Sigmoid colon (tissue), 7 donors: ENCODE measurements around the gene TNFSF15. TPM values are rescaled to one million over a fixed set of nuclear protein-coding genes. Genes with fewer than 3 reads are reported as not detected.

Experiments
- polyA plus RNA-seq, 3 donors: library from polyadenylated mRNA; stranded (reverse); fragments of 200-250 nt; gene quantifications; one replicate each; pipeline ENCODE4 v1.2.3, GENCODE V29; 2013
- total RNA-seq, 4 donors: library from RNA; depleted of rRNA; stranded (reverse); fragments of >200 nt; gene quantifications; one replicate each; pipeline ENCODE4 v1.1.0, GENCODE V29; 2016
- donor health status: healthy with polysubstance abuse.
- donor health status: Bipolar disorder and iron deficiency.
- donor health status: healthy.

TNFSF15 gene
- total and polyA plus RNA-seq, 7 donors: 0.60 to 13.2 (median 2.3) TPM

Other genes with a start within 250 kb of the TNFSF15 start
- 100 to 1,000 TPM; 124 to 185 (median 155) TPM for gene ATP6V1G1, start 218.3 kb downstream of the TNFSF15 start, total RNA-seq
- gene ATP6V1G1, start 218.3 kb downstream of the TNFSF15 start, polyA plus RNA-seq: 100 to 1,000 TPM; 114 to 256 (median 236) TPM
- 10 to 100 TPM in 3 of 4 donors, 1 to 10 TPM in 1; 7.9 to 28.5 (median 10.3) TPM for gene TMEM268, start 194.7 kb downstream of the TNFSF15 start, total RNA-seq
- gene TMEM268, start 194.7 kb downstream of the TNFSF15 start, polyA plus RNA-seq: 1 to 10 TPM; 3.0 to 9.3 (median 3.0) TPM
- gene TEX53, start 148.2 kb downstream of the TNFSF15 start, total RNA-seq: not detected
- gene TEX53, start 148.2 kb downstream of the TNFSF15 start, polyA plus RNA-seq: not detected
- not detected for gene TEX48, start 123.8 kb downstream of the TNFSF15 start, total RNA-seq
- not detected for gene TEX48, start 123.8 kb downstream of the TNFSF15 start, polyA plus RNA-seq
- 1 to 10 TPM; 1.4 to 3.0 (median 1.9) TPM for gene TNFSF8, start 124.6 kb upstream of the TNFSF15 start, total RNA-seq
- gene TNFSF8, start 124.6 kb upstream of the TNFSF15 start, polyA plus RNA-seq: 10 to 100 TPM in 1 of 3 donors, 1 to 10 TPM in 1, under 1 TPM in 1; 0.60 to 11.7 (median 1.4) TPM